ENCODE results near the gene KRAS.
A peak's percentile ranks its signal among the peaks of the same experiment; 100 is the strongest.

KRAS gene

GRCh38 chr12:25197608-25198007 lies 53.1 kb downstream of the KRAS start:
- Histone ChIP-seq H3F3A (ENCODE audit: control insufficient read depth, insufficient read depth) (no peaks in the 10 kb centered on the region), H3K27me3 (ENCODE audit: control insufficient read depth, low read length) (no peaks in the 10 kb centered on the region), H3K79me2 (ENCODE audit: control insufficient read depth, low read length) (no peaks in the 10 kb centered on the region), H4K20me1 (ENCODE audit: control insufficient read depth, insufficient read depth, low read depth, low read length) (no peaks in the 10 kb centered on the region), H3K4me3 (ENCODE audit: low read length) (no peak overlapping the region), H3K4me2 (ENCODE audit: low read length) (no peak overlapping the region), H3K9me3 (ENCODE audit: control insufficient read depth, insufficient read depth, low read length) (no peaks in the 10 kb centered on the region), H3K9me2 (replicated peaks; ENCODE audit: control insufficient read depth, low read length) (no peaks in the 10 kb centered on the region), H3K27ac (ENCODE audit: low read depth, low read length) (no peak overlapping the region), H3K36me3 (ENCODE audit: control insufficient read depth, low read length) (no peaks in the 10 kb centered on the region), H3K4me1 (ENCODE audit: control insufficient read depth, low read length) (peaks cover 24% of the 10 kb centered on the region)
- TF ChIP-seq, protein P1, sequence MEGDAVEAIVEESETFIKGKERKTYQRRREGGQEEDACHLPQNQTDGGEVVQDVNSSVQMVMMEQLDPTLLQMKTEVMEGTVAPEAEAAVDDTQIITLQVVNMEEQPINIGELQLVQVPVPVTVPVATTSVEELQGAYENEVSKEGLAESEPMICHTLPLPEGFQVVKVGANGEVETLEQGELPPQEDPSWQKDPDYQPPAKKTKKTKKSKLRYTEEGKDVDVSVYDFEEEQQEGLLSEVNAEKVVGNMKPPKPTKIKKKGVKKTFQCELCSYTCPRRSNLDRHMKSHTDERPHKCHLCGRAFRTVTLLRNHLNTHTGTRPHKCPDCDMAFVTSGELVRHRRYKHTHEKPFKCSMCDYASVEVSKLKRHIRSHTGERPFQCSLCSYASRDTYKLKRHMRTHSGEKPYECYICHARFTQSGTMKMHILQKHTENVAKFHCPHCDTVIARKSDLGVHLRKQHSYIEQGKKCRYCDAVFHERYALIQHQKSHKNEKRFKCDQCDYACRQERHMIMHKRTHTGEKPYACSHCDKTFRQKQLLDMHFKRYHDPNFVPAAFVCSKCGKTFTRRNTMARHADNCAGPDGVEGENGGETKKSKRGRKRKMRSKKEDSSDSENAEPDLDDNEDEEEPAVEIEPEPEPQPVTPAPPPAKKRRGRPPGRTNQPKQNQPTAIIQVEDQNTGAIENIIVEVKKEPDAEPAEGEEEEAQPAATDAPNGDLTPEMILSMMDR (IDR thresholded peaks at IDR 0.05; ENCODE audit: low read depth, low read length, poor library complexity, severe bottlenecking), result no peak

GRCh38 chr12:25195056-25195971 lies 55.4 kb downstream of the KRAS start, which contains the start of the genes DNAI7 and ETFRF1:
Gene DNAI7, minus strand, starts transcription at chr12:25195160. Its CDS starts 82 bp downstream, at chr12:25195078.
Gene ETFRF1, plus strand, starts transcription at chr12:25195237. Its CDS starts 8,720 bp downstream, at chr12:25203957.
- Histone ChIP-seq H3K9me2 (replicated peaks; ENCODE audit: control insufficient read depth, low read length) (no peaks in the 10 kb centered on the region), H4K20me1 (ENCODE audit: control insufficient read depth, insufficient read depth, low read depth, low read length) (no peaks in the 10 kb centered on the region), H3K9me3 (ENCODE audit: control insufficient read depth, insufficient read depth, low read length) (no peaks in the 10 kb centered on the region), H3K27ac (ENCODE audit: low read depth, low read length) (no peak within 1 kb of the TSS), H3K79me2 (ENCODE audit: control insufficient read depth, low read length) (no peaks in the 10 kb centered on the region), H3K4me1 (ENCODE audit: control insufficient read depth, low read length) (peaks cover 24% of the 10 kb centered on the region), H3K4me3 (ENCODE audit: low read length) (peak within 1 kb of the TSS; percentile 77), H3F3A (ENCODE audit: control insufficient read depth, insufficient read depth) (no peaks in the 10 kb centered on the region), H3K27me3 (ENCODE audit: control insufficient read depth, low read length) (no peaks in the 10 kb centered on the region), H3K4me2 (ENCODE audit: low read length) (peak within 1 kb of the TSS; percentile 81), H3K36me3 (ENCODE audit: control insufficient read depth, low read length) (no peaks in the 10 kb centered on the region)
- no peak for TF ChIP-seq EZH2phosphoT487 (IDR thresholded peaks at IDR 0.05; ENCODE audit: borderline replicate concordance, low read length)
- TF ChIP-seq, protein P1 (IDR thresholded peaks at IDR 0.05; ENCODE audit: low read depth, low read length, poor library complexity, severe bottlenecking), result peak; percentile 20

- Histone ChIP-seq H3K27ac (ENCODE audit: low read depth, low read length) (no peak overlapping the region), H3K36me3 (ENCODE audit: control insufficient read depth, low read length) (no peaks in the 10 kb centered on the region), H3F3A (ENCODE audit: control insufficient read depth, insufficient read depth) (no peaks in the 10 kb centered on the region), H3K9me3 (ENCODE audit: control insufficient read depth, insufficient read depth, low read length) (no peaks in the 10 kb centered on the region), H3K9me2 (replicated peaks; ENCODE audit: control insufficient read depth, low read length) (no peaks in the 10 kb centered on the region), H3K4me1 (ENCODE audit: control insufficient read depth, low read length) (peaks cover 24% of the 10 kb centered on the region), H3K4me2 (ENCODE audit: low read length) (peak overlapping the region; percentile 81), H4K20me1 (ENCODE audit: control insufficient read depth, insufficient read depth, low read depth, low read length) (no peaks in the 10 kb centered on the region), H3K27me3 (ENCODE audit: control insufficient read depth, low read length) (no peaks in the 10 kb centered on the region), H3K79me2 (ENCODE audit: control insufficient read depth, low read length) (no peaks in the 10 kb centered on the region), H3K4me3 (ENCODE audit: low read length) (peak overlapping the region; percentile 77)
- no peak for TF ChIP-seq EZH2phosphoT487 (IDR thresholded peaks at IDR 0.05; ENCODE audit: borderline replicate concordance, low read length)
- TF ChIP-seq, protein P1 (IDR thresholded peaks at IDR 0.05; ENCODE audit: low read depth, low read length, poor library complexity, severe bottlenecking), result no peak
Observed at GRCh38 chr12:25194722-25195055, 56.0 kb downstream of the KRAS start.

Data from DOHH2 (cell line).